Cardiac septum (tissue), 1 donor: ENCODE data around the gene LILRA2. TPM values are rescaled to one million over a fixed set of nuclear protein-coding genes. Genes with fewer than 3 reads are reported as not detected.
"Not testable (repeated sequence)": the region's sequence is repeated elsewhere in the genome, so short reads cannot be mapped to it uniquely, and the experiment has no call there.

ENCODE experiments used
- DNase-seq: peaks from one replicate; pipeline ENCODE4 v3.0.0-alpha.2; 2020; ENCODE audit warnings: low spot score
- intact Hi-C: fragments of 100-400 bp; cut with DNase I; formaldehyde crosslinking; loops from one replicate; pipeline ENCODE4 v1.14.0; 2022
- total RNA-seq: library from RNA; stranded (reverse); fragmentation: NEBNext Ultra II Directional; extraction: Animal tissue kit (Norgen Biotek cat#: 25700); gene quantifications from one replicate; pipeline ENCODE4 v1.2.1, GENCODE V29; 2021
- donor health status: DM: no; HTN: no; CAD: no.

LILRA2 gene
- total RNA-seq, 1 donor from 2014 or later: 1.3 TPM

DNA sequence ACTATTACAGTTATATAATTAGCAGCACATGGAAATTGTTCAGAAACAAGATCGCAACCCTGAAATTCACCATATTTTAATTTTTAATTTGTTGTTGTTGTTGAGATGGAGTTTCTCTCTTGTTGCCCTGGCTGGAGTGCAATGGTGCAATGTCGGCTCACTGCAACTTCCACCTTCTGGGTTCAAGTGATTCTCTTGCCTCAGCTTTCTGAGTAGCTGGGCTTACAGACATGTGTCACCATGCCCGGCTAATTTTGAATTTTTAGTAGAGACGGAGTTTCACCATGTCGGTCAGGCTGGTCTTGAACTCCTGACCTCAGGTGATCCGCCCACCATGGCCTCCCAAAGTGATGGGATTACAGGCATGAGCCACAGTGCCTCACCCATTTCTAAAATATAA is 10.4 kb upstream of the LILRA2 start:
- intact Hi-C loops, DNase-seq: not testable (repeated sequence)

DNA sequence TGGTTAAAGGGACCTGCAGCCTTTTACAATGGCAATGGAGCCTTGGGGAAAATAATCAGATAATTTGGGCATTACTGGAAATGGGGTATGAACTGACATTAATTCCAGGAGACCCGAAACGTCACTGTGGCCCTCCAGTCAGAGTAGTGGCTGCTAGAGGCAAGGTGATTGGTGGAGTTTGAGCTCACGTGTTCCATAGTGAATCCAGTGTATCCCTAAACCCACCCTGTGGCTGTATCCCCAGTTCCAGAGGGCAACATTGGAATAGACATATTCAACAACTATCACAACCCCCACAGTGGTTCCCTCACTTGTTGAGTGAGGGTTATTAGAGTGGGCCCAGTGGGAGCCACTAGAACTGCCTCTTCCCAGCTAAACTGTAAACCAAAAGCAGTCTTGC is 3.3 kb upstream of the LILRA2 start:
- intact Hi-C loops: no loop called here
- no peak for DNase-seq

DNA sequence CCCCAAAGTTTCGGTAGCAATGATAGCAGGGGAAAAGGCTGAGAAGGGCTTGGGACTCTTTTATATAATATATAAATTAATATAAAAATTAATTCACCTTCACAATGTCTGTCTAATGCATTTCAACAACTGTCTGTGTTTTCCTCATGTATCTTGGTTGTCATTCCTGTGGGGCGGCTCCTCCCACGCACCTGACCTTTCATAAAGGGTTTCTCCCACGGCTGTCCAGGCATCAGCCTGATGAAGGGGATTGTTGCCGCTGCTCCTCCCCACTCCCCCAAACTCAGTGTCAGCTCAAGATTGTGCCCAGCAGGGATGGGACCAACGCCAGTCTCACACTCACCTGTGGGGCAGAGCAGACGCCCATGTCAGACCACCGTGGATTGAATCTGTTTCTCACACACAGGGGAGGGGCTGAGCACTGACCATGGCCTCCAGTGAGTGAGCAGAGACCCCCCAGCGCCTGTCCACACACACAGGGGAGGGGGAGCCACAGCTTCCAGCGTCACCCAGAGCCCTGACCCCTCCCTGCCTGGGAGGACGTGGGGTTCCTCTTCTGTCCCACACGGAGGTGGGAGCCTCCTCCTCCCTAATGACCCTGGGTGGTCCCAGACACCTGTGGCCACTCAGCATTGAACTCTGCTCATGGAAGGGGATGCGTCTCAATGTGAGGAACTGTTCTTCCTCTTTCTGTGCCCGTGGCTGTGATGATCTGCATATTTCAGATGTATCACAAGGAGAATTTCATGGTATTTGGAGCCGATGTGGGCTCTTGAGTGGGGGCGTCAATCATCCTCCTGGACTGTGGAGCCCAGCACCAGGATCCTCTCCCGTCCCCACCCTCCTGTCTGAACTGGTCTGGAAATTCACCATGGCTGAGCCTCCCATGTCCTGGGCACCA is 1.6 kb upstream of the LILRA2 start:
- intact Hi-C loops, DNase-seq: not testable (repeated sequence)

DNA sequence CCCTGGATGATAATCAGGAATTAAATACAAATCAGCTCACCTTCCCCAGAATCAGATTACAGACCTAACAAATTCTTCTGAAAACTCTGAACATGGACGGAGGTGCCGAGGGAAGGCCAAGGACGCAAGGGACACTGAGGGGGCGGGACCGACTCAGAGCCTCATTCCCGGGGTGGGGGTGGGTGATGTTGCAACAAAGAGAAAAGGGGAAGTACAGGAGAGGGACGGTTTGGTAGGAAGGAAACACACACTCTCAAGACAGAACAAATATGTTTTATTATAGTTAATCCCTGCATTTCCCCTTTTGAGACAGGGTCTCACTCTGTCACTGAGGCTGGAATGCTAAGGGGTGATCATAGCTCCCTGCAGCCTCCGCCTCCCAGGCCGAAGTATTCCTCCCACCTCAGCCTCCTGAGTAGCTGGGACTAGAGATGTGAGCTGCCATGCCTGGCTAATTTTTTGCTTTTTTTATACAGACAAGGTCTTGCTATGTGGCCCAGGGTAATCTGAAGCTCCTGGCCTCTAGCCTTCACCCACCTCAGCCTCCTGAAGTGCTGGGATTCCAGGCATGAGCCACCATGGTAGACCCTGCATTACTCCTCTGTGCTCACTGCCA is 786 bp upstream of the LILRA2 start:
- intact Hi-C loops: no loop called here
- DNase-seq: no peak

DNA sequence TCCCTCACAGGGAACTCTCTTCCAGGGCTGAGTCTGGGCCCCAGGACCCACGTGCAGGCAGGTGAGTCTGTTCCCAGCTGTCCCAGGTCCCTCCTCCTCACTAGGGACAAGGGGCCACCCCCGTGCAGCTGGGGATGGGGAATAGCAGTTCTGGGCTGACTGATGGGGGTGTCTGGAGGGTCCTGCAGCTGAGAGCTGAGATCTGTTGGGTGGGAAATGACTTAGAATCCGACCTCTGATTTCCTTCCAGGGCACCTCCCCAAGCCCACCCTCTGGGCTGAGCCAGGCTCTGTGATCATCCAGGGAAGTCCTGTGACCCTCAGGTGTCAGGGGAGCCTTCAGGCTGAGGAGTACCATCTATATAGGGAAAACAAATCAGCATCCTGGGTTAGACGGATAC is 461 bp downstream of the LILRA2 start:
- DNase-seq: no peak
- intact Hi-C loops: no loop called here

DNA sequence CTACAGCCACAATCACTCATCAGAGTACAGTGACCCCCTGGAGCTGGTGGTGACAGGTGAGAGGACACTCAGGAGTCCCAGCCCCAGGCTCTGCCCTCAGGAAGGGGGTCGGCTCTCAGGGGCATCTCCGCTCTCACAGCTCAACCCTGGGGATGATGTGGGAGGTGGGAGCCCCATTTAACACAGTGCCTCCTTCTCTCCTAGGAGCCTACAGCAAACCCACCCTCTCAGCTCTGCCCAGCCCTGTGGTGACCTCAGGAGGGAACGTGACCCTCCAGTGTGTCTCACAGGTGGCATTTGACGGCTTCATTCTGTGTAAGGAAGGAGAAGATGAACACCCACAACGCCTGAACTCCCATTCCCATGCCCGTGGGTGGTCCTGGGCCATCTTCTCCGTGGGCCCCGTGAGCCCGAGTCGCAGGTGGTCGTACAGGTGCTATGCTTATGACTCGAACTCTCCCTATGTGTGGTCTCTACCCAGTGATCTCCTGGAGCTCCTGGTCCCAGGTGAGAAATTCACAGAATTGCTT is 1.0 kb downstream of the LILRA2 start:
- intact Hi-C loops: loop anchor here (5.0 kb wide), 1 partner anchor 277 kb away; no protein-coding TSS in a partner anchor

DNA sequence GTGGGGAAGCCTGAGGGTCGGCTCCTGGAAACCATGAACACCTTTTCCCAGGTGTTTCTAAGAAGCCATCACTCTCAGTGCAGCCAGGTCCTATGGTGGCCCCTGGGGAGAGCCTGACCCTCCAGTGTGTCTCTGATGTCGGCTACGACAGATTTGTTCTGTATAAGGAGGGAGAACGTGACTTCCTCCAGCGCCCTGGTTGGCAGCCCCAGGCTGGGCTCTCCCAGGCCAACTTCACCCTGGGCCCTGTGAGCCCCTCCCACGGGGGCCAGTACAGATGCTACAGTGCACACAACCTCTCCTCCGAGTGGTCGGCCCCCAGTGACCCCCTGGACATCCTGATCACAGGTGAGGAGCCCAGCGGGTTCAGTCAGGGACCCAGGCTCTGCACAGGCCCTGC is 1.6 kb downstream of the LILRA2 start:
- intact Hi-C loops: loop anchor here (5.0 kb wide), 1 partner anchor 278 kb away; no protein-coding TSS in a partner anchor
- not testable (repeated sequence) for DNase-seq

More for the DNA sequence above, 1.0 kb downstream of the LILRA2 start:
- no peak for DNase-seq

DNA sequence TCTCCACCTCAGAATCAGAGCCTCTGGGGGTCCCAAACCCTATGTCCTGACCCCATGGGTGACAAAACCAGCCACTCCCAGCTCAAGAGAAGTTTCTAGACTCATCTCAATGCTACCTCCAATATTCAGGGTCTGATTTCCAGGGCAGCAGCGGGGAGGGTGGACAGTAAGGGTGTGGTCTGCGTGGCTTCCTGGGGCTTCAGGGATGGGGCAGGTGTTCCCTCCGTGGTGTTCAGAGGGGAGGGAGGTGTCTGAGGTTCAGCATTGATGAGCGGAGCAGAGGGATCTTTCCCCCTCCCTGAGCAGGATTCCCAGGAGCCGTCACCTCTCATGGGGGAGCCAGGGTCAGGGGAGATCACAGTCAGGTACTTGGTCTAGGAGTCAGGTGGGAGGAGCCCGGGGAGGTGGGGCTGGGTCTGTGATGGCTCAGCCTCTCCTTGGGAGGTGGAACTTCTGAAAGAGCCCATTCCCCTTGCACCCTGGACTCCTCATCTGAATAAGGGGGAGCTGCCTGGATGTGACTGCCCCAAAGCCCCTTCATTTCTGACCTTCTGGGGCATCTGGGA is 2.9 kb downstream of the LILRA2 start:
- no peak for DNase-seq
- intact Hi-C loops: loop anchor here (5.0 kb wide), 1 partner anchor 279 kb away; no protein-coding TSS in a partner anchor

DNA sequence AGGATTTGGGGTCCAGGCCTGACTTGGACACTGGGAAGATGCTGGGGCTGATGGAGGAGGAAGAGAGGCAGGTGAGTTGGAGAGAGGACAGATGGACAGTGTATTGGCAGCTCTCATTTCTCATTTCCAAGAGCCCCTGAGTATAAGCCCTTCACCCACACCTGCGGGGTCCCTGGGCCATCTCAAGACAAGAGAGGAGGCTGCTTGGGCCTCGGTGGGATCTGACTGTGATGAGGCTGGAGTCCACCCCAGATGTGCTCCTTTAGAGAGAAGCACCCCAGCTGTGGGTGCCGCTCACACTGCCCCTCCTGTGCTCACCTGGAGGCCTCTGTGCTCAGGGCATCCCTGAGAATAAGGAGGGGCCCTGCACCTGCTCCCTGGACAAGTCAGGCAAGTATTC is 3.7 kb downstream of the LILRA2 start:
- DNase-seq: no peak
- intact Hi-C loops: loop anchor here (5.0 kb wide), 1 partner anchor 280 kb away; no protein-coding TSS in a partner anchor

DNA sequence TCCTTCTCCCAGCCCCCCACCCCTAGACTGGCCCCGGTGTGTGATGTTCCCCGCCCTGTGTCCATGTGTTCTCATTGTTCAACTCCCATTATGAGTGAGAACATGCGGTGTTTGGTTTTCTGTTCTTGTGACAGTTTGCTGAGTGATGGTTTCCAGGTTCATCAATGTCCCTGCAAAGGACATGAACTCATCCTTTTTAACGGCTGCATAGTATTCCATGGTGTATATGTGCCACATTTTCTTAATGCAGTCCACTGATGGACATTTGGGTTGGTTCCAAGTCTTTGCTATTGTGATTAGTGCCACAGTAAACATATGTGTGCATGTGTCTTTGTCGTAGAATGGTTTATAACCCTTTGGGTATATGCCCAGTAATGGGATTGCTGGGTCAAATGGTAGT is 4.7 kb downstream of the LILRA2 start:
- intact Hi-C loops: loop anchor here (5.0 kb wide), 1 partner anchor 281 kb away; no protein-coding TSS in a partner anchor
- not testable (repeated sequence) for DNase-seq

DNA sequence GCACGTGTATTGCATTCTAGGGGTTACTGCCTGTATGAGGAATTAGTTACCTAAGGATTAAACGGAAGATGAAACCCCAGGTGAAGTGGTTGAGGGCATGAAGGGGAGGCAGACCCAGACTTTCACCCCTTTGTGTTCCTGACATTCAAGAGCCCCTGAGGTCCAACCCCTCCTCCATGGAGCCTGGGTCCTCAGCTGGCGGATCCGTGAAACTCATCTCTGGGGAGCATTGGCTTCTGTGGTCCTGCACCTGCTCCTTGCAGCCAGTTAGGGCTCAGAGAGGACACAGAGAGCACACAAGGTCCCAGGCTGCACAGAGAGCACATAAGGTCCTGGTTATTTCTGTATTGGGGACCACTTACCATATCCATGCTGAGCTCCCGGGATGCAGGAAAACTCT is 12.8 kb downstream of the LILRA2 start:
- no peak for DNase-seq
- intact Hi-C loops: no loop called here

DNA sequence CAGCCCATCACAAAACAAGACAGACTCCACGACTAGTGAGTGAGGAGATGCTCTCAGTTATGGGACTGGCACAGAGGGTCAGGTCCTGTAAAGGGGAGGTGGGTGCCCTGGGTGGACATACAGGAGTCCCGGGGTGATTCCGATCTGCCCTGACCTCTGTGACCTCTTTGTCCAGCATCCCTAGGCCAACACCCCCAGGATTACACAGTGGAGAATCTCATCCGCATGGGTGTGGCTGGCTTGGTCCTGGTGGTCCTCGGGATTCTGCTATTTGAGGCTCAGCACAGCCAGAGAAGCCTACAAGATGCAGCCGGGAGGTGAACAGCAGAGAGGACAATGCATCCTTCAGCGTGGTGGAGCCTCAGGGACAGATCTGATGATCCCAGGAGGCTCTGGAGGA is 13.4 kb downstream of the LILRA2 start:
- DNase-seq: no peak
- intact Hi-C loops: no loop called here

DNA sequence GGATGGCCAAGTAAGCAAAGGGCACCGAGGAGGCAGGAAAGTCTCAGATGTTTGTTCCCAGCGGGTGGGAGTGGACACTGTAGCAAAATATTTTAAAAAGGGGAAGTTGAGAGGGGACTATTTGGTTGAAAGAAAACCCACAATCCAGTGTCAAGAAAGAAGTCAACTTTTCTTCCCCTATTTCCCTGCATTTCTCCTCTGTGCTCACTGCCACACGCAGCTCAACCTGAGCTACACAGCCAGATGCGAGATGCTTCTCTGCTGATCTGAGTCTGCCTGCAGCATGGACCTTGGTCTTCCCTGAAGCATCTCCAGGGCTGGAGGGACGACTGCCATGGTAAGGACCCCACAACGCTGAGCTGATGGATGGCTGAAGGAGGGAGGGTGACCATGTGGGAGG is 19.9 kb downstream of the LILRA2 start, which contains the start of gene LILRA1:
LILRA1 (plus strand) TSS at position 188 of the 400 bp plus-strand sequence. CDS start 613 bp downstream, outside the sequence.
- intact Hi-C loops: not testable (repeated sequence)

DNA sequence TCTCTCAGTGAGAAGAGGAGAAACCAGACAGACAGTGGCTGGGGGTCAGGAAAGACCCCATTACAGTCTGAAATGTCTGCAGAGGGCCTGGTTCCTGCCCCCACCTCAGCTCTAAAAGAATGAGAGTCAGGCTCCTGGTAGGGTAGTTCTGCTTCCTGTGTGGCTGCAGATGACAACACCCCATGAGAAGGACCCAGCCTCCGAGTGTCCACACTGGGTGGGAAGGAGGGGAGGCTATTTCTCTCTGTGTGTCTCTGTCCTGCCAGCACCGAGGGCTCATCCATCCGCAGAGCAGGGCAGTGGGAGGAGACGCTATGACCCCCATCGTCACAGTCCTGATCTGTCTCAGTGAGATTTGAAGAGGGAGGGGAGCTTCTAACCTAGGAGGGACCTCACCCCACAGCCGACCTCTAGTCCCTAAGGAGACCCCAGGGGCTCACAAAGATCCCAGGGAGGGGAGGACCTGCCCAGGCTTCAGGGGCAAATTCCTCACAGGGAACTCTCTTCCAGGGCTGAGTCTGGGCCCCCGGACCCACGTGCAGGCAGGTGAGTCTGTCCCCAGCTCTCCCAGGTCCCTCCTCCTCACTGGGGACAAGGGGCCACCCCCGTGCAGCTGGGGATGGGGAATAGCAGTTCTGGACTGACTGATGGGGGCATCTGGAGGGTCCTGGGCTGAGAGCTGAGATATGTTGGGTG is 20.5 kb downstream of the LILRA2 start:
- intact Hi-C loops, DNase-seq: not testable (repeated sequence)

More for the DNA sequence above, 19.9 kb downstream of the LILRA2 start, which contains the start of gene LILRA1:
- DNase-seq: not testable (repeated sequence)

DNA sequence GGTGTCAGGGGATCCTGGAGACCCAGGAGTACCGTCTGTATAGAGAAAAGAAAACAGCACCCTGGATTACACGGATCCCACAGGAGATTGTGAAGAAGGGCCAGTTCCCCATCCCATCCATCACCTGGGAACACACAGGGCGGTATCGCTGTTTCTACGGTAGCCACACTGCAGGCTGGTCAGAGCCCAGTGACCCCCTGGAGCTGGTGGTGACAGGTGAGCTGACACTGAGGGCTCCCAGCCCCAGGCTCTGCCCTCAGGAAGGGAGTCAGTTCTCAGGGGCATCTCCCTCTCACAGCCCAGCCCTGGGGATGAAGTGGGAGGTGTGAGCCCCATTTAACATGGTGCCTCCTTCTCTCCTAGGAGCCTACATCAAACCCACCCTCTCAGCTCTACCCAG is 21.1 kb downstream of the LILRA2 start:
- DNase-seq: no peak
- intact Hi-C loops: no loop called here

DNA sequence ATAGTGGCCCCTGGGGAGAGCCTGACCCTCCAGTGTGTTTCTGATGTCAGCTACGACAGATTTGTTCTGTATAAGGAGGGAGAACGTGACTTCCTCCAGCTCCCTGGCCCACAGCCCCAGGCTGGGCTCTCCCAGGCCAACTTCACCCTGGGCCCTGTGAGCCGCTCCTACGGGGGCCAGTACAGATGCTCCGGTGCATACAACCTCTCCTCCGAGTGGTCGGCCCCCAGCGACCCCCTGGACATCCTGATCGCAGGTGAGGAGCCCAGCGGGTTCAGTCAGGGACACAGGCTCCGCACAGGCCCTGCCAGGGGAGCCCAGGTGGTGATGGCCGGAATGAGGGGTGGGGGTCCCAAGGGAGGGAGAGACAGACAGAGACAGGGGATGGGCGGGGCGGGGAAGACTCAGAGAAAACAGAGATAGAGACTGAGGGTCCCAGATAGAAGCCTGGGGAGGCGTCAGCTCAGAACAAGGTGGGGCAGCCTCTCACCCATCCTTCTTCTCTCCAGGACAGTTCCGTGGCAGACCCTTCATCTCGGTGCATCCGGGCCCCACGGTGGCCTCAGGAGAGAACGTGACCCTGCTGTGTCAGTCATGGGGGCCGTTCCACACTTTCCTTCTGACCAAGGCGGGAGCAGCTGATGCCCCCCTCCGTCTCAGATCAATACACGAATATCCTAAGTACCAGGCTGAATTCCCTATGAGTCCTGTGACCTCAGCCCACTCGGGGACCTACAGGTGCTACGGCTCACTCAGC is 22.3 kb downstream of the LILRA2 start:
- intact Hi-C loops, DNase-seq: not testable (repeated sequence)

DNA sequence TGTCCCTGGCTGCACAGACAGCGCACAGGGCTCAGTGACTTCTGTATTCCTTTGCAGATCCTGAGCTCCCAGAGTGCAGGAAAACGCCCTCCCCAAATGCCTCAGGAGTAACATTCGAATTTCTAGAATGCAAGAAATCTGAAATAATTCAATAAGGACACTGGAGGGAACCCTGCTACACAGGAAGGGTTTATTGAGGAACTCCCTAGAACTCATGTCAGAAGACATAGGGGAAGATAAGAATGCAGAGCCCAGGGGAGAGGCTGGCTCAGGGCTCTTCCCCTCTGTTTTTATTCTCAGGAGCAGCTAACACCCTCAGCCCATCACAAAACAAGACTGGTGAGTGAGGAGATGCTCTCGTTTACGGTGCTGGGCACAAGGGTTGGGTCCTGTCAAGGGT is 26.6 kb downstream of the LILRA2 start:
- DNase-seq: no peak
- intact Hi-C loops: no loop called here

DNA sequence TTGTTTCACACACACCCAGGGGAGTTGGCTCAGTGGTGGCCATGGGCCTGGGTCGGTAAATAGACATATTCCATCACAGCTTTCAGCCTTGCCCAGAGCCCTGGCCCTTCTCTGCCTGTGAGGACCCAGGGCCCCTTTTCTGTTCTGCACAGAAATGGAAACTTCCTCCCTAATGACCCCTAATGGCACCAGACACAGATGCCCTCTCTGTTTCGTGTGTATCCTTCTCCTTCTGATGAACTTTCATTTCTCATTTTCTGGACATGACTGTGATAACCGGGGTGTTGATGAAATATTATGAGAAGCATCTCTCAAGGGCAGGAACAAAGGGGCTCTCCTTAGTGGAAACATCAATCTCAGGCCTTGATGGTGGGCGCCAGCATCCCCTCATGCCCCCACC is 32.6 kb downstream of the LILRA2 start:
- DNase-seq: no peak
- intact Hi-C loops: no loop called here
